ENCODE data around the gene PGA5.
"Not testable (repeated sequence)": the region's sequence is repeated elsewhere in the genome, so short reads cannot be mapped to it uniquely, and the experiment has no call there.

The PGA5 gene

DNA sequence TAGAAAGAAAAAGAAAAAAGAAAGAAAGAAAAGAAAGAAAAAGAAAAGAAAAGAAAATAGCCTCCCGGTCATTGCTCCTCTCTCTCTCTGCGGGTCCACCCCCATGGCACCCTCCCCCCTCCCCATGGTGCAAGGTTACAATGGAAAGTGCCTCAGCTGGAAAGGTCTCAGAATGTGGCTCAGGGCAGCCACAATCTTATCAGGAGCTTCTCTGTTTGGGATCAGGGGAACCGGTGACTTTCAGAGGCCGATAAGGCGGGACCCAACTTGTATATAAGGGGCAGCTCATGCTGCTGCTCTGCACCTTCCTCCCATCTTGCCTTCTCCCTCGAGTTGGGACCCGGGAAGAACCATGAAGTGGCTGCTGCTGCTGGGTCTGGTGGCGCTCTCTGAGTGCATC lies at the start of gene PGA5:
TSS of gene PGA5 (plus strand) at position 301 of the 400 bp plus-strand sequence. CDS start at position 353, 52 bp downstream.
- DNase-seq (ENCODE audit: extremely low read depth, low read depth); H3K4me3 ChIP-seq (replicated peaks; ENCODE audit: low read depth, low read length): not testable (repeated sequence)

- TF ChIP-seq, protein P1, sequence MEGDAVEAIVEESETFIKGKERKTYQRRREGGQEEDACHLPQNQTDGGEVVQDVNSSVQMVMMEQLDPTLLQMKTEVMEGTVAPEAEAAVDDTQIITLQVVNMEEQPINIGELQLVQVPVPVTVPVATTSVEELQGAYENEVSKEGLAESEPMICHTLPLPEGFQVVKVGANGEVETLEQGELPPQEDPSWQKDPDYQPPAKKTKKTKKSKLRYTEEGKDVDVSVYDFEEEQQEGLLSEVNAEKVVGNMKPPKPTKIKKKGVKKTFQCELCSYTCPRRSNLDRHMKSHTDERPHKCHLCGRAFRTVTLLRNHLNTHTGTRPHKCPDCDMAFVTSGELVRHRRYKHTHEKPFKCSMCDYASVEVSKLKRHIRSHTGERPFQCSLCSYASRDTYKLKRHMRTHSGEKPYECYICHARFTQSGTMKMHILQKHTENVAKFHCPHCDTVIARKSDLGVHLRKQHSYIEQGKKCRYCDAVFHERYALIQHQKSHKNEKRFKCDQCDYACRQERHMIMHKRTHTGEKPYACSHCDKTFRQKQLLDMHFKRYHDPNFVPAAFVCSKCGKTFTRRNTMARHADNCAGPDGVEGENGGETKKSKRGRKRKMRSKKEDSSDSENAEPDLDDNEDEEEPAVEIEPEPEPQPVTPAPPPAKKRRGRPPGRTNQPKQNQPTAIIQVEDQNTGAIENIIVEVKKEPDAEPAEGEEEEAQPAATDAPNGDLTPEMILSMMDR (IDR thresholded peaks at IDR 0.05; ENCODE audit: low read depth, low read length, missing control alignments) = no peak
- H3K4me3 ChIP-seq (replicated peaks; ENCODE audit: low read depth, low read length) = no peak overlapping the region
- no peak for DNase-seq (ENCODE audit: extremely low read depth, low read depth)
Measured at GRCh38 chr11:61193596-61193995, 47.4 kb upstream of the PGA5 start.

- no peak overlapping the region for H3K4me3 ChIP-seq (replicated peaks; ENCODE audit: low read depth, low read length)
- no peak for DNase-seq (ENCODE audit: extremely low read depth, low read depth)
- TF ChIP-seq, protein P1 (IDR thresholded peaks at IDR 0.05; ENCODE audit: low read depth, low read length, missing control alignments) = no peak
Measured at GRCh38 chr11:61194169-61194671, 46.8 kb upstream of the PGA5 start.

- TF ChIP-seq, protein P1 (IDR thresholded peaks at IDR 0.05; ENCODE audit: low read depth, low read length, missing control alignments) = no peak
- no peak for DNase-seq (ENCODE audit: extremely low read depth, low read depth)
- no peak overlapping the region for H3K4me3 ChIP-seq (replicated peaks; ENCODE audit: low read depth, low read length)
Measured at GRCh38 chr11:61194981-61195695, 45.8 kb upstream of the PGA5 start.

GRCh38 chr11:61195719-61196118 lies 45.3 kb upstream of the PGA5 start:
- no peak overlapping the region for H3K4me3 ChIP-seq (replicated peaks; ENCODE audit: low read depth, low read length)
- TF ChIP-seq, protein P1 (IDR thresholded peaks at IDR 0.05; ENCODE audit: low read depth, low read length, missing control alignments) = no peak
- DNase-seq (ENCODE audit: extremely low read depth, low read depth) = no peak

- no peak for DNase-seq (ENCODE audit: extremely low read depth, low read depth)
- H3K4me3 ChIP-seq (replicated peaks; ENCODE audit: low read depth, low read length) = no peak overlapping the region
- TF ChIP-seq, protein P1 (IDR thresholded peaks at IDR 0.05; ENCODE audit: low read depth, low read length, missing control alignments) = no peak
Measured at GRCh38 chr11:61198361-61198760, 42.6 kb upstream of the PGA5 start.

GRCh38 chr11:61198948-61199523 lies 41.9 kb upstream of the PGA5 start:
- no peak for DNase-seq (ENCODE audit: extremely low read depth, low read depth)
- TF ChIP-seq, protein P1 (IDR thresholded peaks at IDR 0.05; ENCODE audit: low read depth, low read length, missing control alignments) = no peak

More at GRCh38 chr11:61198948-61199523, 41.9 kb upstream of the PGA5 start:
- no peak overlapping the region for H3K4me3 ChIP-seq (replicated peaks; ENCODE audit: low read depth, low read length)

All from HFF-Myc (cell line).